Chondrocyte (in vitro differentiated cells): ENCODE measurements around the gene CNTRL. TPM values are rescaled to one million over a fixed set of nuclear protein-coding genes. Genes with fewer than 3 reads are reported as not detected.
"Not testable (repeated sequence)": the region's sequence is repeated elsewhere in the genome, so short reads cannot be mapped to it uniquely, and the experiment has no call there.

ENCODE experiments used
- DNase-seq: peaks from one replicate; pipeline ENCODE4 v3.0.0; 2021; ENCODE audit warnings: mixed read lengths, low spot score
- H3K27ac Mint-ChIP-seq: one replicate; pipeline ENCODE4 v1.8.0; 2021; ENCODE audit warnings: mild to moderate bottlenecking, moderate library complexity, mixed read lengths; ENCODE audit not compliant: unreplicated experiment
- H3K27me3 Mint-ChIP-seq: 2 replicates; pipeline ENCODE4 v1.8.0; 2021; ENCODE audit warnings: low read depth, mixed read lengths
- H3K36me3 Mint-ChIP-seq: 2 replicates; pipeline ENCODE4 v1.8.0; 2021; ENCODE audit warnings: low read depth, mixed read lengths
- H3K4me1 Mint-ChIP-seq: 2 replicates; pipeline ENCODE4 v1.8.0; 2021; ENCODE audit warnings: low read depth, mild to moderate bottlenecking, mixed read lengths
- H3K4me3 Mint-ChIP-seq: one replicate; pipeline ENCODE4 v1.8.0; 2021; ENCODE audit warnings: mild to moderate bottlenecking, moderate library complexity, mixed read lengths; ENCODE audit not compliant: unreplicated experiment
- H3K9me3 Mint-ChIP-seq: 2 replicates; pipeline ENCODE4 v1.8.0; 2021; ENCODE audit warnings: low read depth, mixed read lengths
- long read RNA-seq: library from polyadenylated mRNA; stranded (forward); transcript quantifications from one replicate; pipeline ENCODE4 v2.0.0, GENCODE V29; 2021
- total RNA-seq: library from RNA; stranded (reverse); gene quantifications from 3 replicates; pipeline ENCODE4 v1.2.1, GENCODE V29; 2021
- TF ChIP-seq, protein P1 (sequence below): fragments of 200-600 bp; sonication (generic); IDR thresholded peaks from 2 replicates; pipeline ENCODE4 v1.5.0; 2021; ENCODE audit warnings: antibody characterized with exemption, mild to moderate bottlenecking, moderate library complexity

The CNTRL gene, protein sequence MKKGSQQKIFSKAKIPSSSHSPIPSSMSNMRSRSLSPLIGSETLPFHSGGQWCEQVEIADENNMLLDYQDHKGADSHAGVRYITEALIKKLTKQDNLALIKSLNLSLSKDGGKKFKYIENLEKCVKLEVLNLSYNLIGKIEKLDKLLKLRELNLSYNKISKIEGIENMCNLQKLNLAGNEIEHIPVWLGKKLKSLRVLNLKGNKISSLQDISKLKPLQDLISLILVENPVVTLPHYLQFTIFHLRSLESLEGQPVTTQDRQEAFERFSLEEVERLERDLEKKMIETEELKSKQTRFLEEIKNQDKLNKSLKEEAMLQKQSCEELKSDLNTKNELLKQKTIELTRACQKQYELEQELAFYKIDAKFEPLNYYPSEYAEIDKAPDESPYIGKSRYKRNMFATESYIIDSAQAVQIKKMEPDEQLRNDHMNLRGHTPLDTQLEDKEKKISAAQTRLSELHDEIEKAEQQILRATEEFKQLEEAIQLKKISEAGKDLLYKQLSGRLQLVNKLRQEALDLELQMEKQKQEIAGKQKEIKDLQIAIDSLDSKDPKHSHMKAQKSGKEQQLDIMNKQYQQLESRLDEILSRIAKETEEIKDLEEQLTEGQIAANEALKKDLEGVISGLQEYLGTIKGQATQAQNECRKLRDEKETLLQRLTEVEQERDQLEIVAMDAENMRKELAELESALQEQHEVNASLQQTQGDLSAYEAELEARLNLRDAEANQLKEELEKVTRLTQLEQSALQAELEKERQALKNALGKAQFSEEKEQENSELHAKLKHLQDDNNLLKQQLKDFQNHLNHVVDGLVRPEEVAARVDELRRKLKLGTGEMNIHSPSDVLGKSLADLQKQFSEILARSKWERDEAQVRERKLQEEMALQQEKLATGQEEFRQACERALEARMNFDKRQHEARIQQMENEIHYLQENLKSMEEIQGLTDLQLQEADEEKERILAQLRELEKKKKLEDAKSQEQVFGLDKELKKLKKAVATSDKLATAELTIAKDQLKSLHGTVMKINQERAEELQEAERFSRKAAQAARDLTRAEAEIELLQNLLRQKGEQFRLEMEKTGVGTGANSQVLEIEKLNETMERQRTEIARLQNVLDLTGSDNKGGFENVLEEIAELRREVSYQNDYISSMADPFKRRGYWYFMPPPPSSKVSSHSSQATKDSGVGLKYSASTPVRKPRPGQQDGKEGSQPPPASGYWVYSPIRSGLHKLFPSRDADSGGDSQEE (N-terminal part only)
- total RNA-seq = 4.9 to 9.4 TPM (median 4.9 TPM) in 3 replicates
- long read RNA-seq, partial matches to known transcripts = 0 of 3 reads
- long read RNA-seq, other reads (novel, unspliced or antisense) = 3 of 3 reads

DNA sequence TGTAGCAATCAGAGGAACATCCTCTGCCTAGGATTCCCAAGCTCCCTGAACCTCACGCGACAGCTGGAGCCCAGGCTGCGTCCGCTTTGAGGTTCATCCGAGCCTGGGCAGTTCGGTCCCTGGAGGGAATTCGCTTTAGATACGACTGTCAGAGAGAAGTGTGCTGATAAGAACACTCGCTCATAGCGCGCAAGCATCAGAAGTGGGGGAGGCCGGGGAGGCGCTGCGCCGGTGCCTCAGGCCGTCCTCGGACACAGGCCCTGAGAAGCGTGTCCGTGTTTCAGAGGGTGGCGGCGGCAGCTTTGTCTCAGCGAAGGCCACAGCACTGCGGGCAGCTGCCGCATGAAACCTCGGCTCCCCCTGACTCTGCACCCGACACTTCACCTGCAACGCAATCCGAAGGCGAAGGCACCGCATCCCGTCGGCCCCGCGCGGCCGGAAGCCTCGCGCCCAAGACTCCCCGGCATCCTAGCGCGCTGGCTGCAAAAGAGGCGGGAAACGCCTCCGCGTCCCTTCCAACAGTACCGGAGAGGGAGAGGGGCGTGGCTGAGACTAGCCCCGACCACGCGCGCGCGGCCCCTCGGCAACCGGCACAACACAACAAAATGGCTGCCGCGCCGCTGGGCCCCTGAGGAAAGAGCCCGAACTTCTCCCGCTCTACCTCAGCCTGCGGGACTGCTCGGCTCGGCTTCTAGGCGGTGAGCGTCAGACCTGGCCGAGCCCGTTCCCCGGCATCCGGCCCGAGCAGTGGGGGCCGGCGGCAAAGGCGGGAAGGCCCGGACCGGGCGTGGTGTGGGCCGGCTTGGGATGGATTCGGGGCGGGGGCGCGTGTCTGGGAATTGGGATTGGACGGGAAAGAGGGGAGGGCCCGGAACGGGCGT is at the start of gene CNTRL:
TSS of gene CNTRL (plus strand) at position 586 of the 881 bp plus-strand sequence. CDS start 13,372 bp downstream, outside the sequence.
- Mint-ChIP-seq H3K27ac (peak within 1 kb of the TSS; percentile 95), H3K9me3 (no peaks in the 10 kb centered on the region), H3K36me3 (no peaks in the 10 kb centered on the region), H3K27me3 (no peaks in the 10 kb centered on the region), H3K4me3 (peak within 1 kb of the TSS; percentile 95), H3K4me1 (peaks cover 23% of the 10 kb centered on the region)
- TF ChIP-seq, protein P1, sequence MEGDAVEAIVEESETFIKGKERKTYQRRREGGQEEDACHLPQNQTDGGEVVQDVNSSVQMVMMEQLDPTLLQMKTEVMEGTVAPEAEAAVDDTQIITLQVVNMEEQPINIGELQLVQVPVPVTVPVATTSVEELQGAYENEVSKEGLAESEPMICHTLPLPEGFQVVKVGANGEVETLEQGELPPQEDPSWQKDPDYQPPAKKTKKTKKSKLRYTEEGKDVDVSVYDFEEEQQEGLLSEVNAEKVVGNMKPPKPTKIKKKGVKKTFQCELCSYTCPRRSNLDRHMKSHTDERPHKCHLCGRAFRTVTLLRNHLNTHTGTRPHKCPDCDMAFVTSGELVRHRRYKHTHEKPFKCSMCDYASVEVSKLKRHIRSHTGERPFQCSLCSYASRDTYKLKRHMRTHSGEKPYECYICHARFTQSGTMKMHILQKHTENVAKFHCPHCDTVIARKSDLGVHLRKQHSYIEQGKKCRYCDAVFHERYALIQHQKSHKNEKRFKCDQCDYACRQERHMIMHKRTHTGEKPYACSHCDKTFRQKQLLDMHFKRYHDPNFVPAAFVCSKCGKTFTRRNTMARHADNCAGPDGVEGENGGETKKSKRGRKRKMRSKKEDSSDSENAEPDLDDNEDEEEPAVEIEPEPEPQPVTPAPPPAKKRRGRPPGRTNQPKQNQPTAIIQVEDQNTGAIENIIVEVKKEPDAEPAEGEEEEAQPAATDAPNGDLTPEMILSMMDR = no peak
- DNase-seq = peak; percentile 96

- TF ChIP-seq, protein P1 = no peak
- no peaks in the 10 kb centered on the region for H3K27me3 Mint-ChIP-seq
- no peak for DNase-seq
- H3K4me1 Mint-ChIP-seq = peaks cover 8% of the 10 kb centered on the region
- peaks cover 4% of the 10 kb centered on the region for H3K36me3 Mint-ChIP-seq
- H3K4me3 Mint-ChIP-seq = no peak overlapping the region
- H3K9me3 Mint-ChIP-seq = peaks cover 8% of the 10 kb centered on the region
- H3K27ac Mint-ChIP-seq = peak overlapping the region; percentile 70
Observed at GRCh38 chr9:121026260-121026691, 48.5 kb upstream of the CNTRL start.

- DNase-seq = no peak
- TF ChIP-seq, protein P1 = no peak
- peak overlapping the region; percentile 70 for H3K27ac Mint-ChIP-seq
Observed at GRCh38 chr9:121026768-121027167, 48.0 kb upstream of the CNTRL start.

GRCh38 chr9:121028285-121028684 is 46.5 kb upstream of the CNTRL start:
- not testable (repeated sequence) for H3K9me3 Mint-ChIP-seq, H3K27me3 Mint-ChIP-seq, H3K4me1 Mint-ChIP-seq, DNase-seq, H3K27ac Mint-ChIP-seq, H3K36me3 Mint-ChIP-seq, H3K4me3 Mint-ChIP-seq

More at GRCh38 chr9:121026768-121027167, 48.0 kb upstream of the CNTRL start:
- Mint-ChIP-seq H3K36me3 (peaks cover 4% of the 10 kb centered on the region), H3K9me3 (peaks cover 8% of the 10 kb centered on the region), H3K4me1 (peaks cover 8% of the 10 kb centered on the region), H3K27me3 (no peaks in the 10 kb centered on the region), H3K4me3 (no peak overlapping the region)

DNA sequence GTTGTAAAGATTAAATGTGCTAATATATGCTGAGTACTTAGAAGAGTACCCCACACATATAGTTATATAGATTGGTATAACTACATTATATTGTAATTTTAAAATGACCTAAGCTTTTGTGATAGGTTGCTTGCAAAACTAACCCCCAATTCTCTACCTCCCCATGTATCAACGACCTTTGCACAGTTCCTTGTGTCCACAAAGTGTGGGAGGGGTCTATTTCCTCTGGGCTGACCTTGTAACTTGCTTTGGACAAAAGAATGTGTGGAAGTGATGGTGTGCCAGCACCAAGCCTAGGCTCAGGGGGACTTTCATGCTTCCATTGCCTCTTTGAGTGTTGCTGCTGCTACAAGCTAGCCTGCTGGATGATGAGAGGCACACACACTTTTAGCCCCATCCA is 45.3 kb upstream of the CNTRL start:
- Mint-ChIP-seq H3K36me3 (peaks cover 4% of the 10 kb centered on the region), H3K27ac (no peak overlapping the region), H3K9me3 (peaks cover 8% of the 10 kb centered on the region), H3K4me1 (peaks cover 8% of the 10 kb centered on the region), H3K4me3 (no peak overlapping the region), H3K27me3 (no peaks in the 10 kb centered on the region)
- TF ChIP-seq, protein P1 = no peak
- no peak for DNase-seq
